ENCODE results near the gene ENO4.

DNA sequence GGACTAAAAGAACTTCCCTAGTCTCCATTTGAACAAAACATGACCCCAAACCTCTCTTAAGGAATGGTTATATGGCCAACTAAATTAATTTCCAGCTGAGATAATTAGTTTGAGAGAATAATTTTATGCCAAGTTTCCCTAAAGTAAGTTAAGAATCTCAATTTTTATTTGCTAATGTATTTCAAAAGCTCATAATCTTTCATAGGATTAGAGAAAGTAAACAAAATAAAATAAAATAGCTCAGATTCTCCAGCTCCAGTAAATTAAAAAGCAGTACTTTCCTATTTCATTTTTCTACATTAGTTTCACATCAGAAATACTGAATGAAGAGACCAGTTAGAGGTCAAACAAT, 44.4 kb downstream of the ENO4 start:
- TF ChIP-seq, protein P1, sequence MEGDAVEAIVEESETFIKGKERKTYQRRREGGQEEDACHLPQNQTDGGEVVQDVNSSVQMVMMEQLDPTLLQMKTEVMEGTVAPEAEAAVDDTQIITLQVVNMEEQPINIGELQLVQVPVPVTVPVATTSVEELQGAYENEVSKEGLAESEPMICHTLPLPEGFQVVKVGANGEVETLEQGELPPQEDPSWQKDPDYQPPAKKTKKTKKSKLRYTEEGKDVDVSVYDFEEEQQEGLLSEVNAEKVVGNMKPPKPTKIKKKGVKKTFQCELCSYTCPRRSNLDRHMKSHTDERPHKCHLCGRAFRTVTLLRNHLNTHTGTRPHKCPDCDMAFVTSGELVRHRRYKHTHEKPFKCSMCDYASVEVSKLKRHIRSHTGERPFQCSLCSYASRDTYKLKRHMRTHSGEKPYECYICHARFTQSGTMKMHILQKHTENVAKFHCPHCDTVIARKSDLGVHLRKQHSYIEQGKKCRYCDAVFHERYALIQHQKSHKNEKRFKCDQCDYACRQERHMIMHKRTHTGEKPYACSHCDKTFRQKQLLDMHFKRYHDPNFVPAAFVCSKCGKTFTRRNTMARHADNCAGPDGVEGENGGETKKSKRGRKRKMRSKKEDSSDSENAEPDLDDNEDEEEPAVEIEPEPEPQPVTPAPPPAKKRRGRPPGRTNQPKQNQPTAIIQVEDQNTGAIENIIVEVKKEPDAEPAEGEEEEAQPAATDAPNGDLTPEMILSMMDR (IDR thresholded peaks at IDR 0.05 in 2 of 3, conservative IDR thresholded peaks at IDR 0.05 in 1 of 3; ENCODE audit: borderline replicate concordance in 1 of 3, insufficient read depth in 1 of 3, low read depth in 2 of 3, low read length in 2 of 3) = no peak
- no peak for TF ChIP-seq EZH2 (IDR thresholded peaks at IDR 0.05)
- TF ChIP-seq, protein P2, sequence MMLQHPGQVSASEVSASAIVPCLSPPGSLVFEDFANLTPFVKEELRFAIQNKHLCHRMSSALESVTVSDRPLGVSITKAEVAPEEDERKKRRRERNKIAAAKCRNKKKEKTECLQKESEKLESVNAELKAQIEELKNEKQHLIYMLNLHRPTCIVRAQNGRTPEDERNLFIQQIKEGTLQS (IDR thresholded peaks at IDR 0.05) = no peak

All from HCT116 (cell line).